HG03064 (cell line): ENCODE data around the gene COG5.
"Not testable (repeated sequence)": the region's sequence is repeated elsewhere in the genome, so short reads cannot be mapped to it uniquely, and the experiment has no call there.

Experiments
- ATAC-seq: cut with Tn5 transposase; IDR thresholded peaks from one replicate; pipeline ENCODE4 v1.9.1; 2021; ENCODE audit warnings: low read depth; ENCODE audit not compliant: unreplicated experiment

The COG5 gene

GRCh38 chr7:107242267-107242666 is 321.5 kb downstream of the COG5 start:
- no peak for ATAC-seq

- no peak for ATAC-seq
Measured at GRCh38 chr7:107237451-107237850, 326.3 kb downstream of the COG5 start.

- ATAC-seq: no peak
Measured at GRCh38 chr7:107236862-107237261, 326.9 kb downstream of the COG5 start.

DNA sequence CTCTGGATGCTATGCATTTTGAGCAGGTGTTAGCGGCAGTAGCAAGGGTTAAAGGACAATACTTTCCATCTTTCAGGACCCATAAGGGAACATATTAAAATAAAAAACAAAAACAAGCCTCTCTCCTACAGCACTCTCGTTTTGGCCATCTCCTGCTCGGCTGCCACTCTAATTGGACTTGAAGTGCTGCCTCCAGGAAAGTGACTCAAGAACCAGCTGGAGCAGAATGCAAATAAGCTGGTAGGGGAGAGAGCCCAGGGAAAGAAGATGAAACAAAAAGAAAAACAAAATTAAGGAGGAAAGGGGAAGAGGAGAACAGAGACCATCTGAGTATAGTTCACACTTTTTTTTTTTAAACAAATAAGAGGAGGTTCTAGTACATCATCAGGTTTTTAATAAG is 329.3 kb downstream of the COG5 start:
- no peak for ATAC-seq

DNA sequence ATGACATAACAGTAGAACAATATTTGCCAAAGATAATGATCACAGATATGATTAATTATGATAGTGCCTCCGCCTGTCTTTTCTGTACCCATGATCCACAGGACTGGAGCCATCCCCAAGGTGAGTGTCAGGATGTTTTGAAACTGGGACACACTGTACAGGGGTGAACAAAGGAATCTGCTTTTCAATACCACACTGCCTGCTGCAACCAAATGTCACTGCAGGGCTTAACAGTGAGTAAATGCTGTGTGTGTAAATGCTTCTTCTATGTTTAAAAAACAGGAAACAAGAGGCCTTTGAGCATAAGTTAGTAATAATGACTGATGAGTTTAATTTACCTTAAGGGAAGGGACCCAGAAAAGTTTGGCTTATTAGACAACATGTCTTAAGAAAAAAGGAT is 329.7 kb downstream of the COG5 start:
- ATAC-seq: no peak

GRCh38 chr7:107233174-107233573 is 330.5 kb downstream of the COG5 start:
- ATAC-seq: no peak

DNA sequence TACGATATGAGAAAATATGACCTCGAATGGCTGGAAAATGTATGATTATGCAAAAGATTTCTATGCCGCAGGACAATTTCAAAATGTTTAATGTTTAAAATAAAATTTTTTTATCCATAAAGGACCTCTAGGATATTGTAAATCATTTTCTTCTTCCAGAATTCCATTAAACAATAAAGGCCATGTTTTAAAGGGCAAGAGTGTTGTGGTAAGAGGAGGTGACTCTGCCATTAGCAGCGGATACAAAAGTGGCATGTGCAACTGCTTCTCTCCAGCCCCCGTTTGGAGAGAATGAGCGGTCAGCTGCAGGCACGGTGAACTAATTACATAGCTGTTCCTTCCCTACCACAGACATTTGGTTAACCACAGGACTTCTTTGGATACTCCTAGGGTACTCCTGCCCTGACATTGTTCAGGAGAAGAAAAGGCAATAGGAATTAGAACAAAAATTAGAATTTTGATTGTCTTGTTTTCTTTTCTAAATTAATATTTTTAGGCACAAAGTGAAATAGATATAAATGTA is 331.1 kb downstream of the COG5 start:
- no peak for ATAC-seq

GRCh38 chr7:107230334-107230733 is 333.4 kb downstream of the COG5 start:
- no peak for ATAC-seq

DNA sequence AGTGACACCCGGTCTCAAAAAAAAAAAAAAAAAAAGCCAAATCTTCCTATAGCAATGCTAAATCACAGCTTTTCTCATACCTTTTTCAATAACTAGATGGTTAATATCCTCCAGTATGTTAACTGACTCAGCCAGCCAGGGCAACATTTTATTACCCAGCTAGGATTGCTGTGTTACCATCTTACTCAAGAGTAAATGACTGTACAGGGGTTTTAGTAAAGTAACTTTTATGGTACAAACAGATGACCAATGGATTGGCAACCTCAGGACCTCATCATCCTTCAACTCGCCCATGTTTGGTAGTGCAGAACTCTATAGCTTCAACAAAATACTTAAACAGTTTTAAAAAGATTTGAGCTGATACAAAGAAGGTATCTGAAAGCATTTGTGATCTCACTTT is 335.4 kb downstream of the COG5 start:
- no peak for ATAC-seq

DNA sequence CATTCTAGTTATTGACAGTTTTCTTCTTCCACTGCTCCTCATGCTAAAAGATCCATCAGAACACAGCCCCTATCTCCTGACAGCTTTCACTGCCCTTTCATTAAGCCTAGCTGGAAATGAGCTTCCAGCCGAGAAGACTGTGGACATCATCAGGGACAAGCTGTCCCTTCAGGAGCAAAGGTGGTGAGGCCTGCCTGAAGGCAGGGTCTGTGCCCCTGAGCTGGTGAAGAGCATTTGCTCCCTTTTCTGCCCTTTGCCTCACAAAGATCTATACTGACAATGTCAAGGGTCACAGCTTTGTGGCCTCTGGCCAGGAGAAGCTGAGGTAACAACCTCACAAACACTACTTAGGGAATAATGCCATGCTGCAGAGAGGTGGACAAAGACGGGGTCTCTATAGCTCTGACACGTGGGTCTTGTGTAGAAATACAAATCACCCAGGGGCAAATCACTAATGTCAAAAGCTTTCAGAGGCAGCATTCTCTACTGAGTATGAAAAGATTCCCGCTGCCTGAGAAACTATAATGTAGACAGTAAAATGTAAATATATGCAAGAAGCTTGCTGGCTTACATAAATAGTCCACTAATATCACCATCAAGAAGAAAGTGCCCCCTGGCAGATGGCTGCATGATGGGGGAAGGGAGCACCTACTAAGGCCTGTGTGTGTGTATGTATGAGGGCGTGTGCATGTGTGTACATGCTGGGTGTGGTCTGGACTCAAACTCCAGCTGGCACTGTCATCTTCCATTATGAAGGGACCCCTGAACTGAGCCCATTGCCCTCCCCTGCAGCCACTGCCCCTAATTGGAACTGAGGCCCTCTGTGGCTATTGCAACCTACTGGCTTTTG is 339.1 kb downstream of the COG5 start:
- no peak for ATAC-seq

DNA sequence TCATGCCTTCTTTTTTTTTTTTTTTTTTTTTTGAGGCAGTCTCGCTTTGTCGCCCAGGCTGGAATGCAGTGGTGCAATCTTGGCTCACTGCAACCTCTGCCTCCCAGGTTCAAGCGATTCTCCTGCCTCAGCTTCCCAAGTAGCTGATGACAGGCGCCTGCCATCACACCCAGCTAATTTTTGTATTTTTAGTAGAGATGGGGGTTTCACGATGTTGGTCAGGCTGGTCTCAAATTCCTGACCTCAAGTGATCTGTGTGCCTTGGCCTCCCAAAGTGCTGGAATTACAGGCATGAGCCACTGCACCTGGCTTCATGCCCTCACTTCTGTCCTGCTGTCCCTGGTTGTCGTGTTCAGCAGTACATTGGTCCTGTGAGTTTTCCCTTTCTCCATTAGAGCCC is 342.9 kb downstream of the COG5 start:
- not testable (repeated sequence) for ATAC-seq

GRCh38 chr7:107220356-107220755 is 343.4 kb downstream of the COG5 start:
- no peak for ATAC-seq

GRCh38 chr7:107219563-107220244 is 344.0 kb downstream of the COG5 start:
- ATAC-seq: no peak

DNA sequence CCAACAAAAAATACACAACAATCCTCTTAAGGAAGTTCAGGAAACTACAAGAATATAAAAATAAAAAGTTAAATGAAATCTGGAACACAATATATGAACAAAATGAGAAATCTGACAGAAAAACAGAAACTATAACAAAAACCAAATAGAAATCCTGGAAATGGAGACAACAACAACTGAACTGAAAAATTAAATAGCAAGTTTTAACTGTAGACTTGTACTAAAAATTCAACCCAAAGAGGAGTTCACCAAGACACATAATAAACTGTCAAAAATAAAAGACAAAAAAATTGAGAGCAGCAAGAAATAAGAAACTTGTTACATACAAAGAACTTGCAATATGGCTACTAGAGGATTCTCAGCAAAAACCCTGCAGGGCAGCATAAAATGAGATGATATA is 349.8 kb downstream of the COG5 start:
- ATAC-seq: no peak

DNA sequence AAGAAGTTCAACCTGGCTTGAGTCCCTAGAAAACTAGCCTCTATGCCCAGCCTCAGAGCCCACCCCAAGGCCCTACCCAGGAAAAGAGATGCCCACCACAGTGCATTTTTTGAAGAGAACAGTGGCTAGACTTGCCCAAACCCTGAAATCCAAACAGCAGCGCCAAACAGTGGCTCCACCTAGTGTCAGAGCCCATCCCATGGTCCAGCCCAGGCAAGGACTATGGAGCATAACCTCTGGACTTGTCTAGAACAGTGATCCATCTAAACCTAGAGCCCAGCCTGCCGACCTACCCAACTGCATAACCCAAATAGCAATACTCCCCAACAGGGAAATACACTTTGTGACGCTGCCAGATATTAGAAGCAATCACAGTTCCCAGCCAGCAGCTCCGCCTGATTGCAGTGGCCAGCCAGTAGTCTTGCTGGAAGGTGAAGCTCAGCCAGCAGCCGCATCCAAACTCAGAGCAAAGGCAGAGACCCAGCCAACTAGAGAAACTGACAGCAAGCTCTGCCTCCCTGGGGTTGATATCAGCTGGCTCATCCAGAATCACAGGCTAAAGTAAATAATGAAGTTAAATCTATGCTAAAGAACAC is 350.4 kb downstream of the COG5 start:
- no peak for ATAC-seq

GRCh38 chr7:107212725-107213124 is 351.0 kb downstream of the COG5 start:
- ATAC-seq: no peak

GRCh38 chr7:107210400-107210799 is 353.3 kb downstream of the COG5 start:
- ATAC-seq: no peak

DNA sequence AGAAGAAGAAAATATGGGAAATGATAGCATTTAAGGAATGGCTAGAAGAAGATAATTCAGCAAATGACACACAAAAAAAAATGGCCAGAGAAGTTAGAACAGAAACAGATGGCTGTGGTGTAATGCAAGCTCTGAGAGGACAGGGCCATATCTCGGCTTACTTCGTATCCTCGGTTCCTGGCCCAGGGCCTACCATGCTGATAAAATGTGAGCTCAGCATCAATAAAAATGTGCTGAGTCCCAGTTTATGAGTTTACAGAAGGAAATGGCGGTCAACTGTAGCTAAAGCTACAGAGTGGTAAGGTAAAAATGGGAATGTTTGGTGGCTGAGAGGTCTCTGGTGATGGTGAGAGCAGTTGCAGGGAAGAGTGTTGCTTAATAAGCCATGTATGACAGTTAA is 354.2 kb downstream of the COG5 start:
- no peak for ATAC-seq

DNA sequence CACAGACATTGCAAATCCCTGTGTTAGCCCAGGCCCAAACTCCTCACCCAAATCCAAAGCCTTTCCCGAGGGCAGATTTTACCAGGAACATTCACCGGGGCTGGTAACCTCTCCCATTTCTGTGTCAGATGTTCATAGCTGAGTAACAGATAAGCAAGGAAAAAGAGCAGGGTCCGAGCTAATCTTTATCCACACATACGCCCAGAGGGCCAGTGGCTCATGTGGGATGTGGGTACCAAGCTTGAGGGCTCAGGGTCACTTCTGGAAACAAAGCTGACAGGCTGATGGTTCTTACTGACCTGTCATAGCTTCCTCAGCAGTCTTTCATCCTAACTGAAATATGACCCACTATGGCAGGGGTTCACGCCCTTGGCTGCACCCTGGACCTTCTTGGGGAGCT is 355.2 kb downstream of the COG5 start:
- no peak for ATAC-seq

DNA sequence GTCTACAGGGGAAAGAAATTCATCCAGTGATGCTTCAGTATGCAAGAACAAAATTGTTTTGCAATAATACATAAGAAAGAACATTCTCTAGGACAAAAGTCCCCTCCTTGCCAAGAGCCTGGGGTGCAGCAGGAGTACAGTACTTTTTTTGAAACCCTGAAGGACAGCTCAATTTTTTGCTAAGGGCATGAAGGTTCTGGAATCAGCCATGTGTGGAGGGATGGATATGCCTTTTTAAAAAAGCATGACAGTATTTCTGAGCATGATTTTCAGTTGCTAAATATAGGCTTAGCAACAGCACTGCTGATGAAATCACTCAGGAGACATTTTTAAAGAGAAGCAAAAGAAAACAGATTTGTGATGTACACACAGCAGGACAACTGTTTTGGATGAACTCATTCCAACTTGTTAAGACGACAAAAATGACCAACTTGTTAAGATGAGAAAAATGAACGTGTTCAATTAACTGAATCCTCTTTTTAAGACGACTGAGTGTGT is 355.6 kb downstream of the COG5 start:
- ATAC-seq: no peak

GRCh38 chr7:107207459-107207858 is 356.3 kb downstream of the COG5 start:
- no peak for ATAC-seq
